AG04450 (cell line): ENCODE data around the gene PLA2G4F. TPM values are rescaled to one million over a fixed set of nuclear protein-coding genes. Genes with fewer than 3 reads are reported as not detected.

ENCODE experiments used
- CTCF ChIA-PET: fragments of 300-600, 350-600 bp; formaldehyde crosslinking; extraction: SDS; loops from one replicate; lab custom pipeline; 2022; ENCODE audit warnings: antibody characterized with exemption, inconsistent platforms; lab: Charles Lee
- POLR2A ChIA-PET: fragments of 350-600 bp; formaldehyde crosslinking; extraction: SDS; loops from one replicate; lab custom pipeline; 2021; ENCODE audit warnings: antibody characterized with exemption, inconsistent platforms; lab: Yijun Ruan, JAX
- DNase-seq: peaks from one replicate; pipeline ENCODE4 v3.0.0-alpha.2; 2011; ENCODE audit warnings: low read depth, low spot score
- H3K27ac ChIP-seq: one replicate; pipeline ENCODE4 v1.5.1; 2012; ENCODE audit warnings: low read depth, low read length, control low read depth
- H3K27me3 ChIP-seq: one replicate; pipeline ENCODE4 v1.6.0; 2012; ENCODE audit warnings: low read length; ENCODE audit not compliant: control insufficient read depth, insufficient read depth
- H3K4me3 ChIP-seq: 2 replicates; pipeline ENCODE4 v1.5.1; 2011; ENCODE audit warnings: mild to moderate bottlenecking, low read depth, low read length, control low read depth
- H3K9me3 ChIP-seq: 2 replicates; pipeline ENCODE4 v1.5.1; 2012; ENCODE audit warnings: low read length; ENCODE audit not compliant: control insufficient read depth, insufficient read depth
- CTCF ChIP-seq: IDR thresholded peaks from 2 replicates; pipeline ENCODE4 v1.5.1; 2011; ENCODE audit warnings: low read depth, low read length, control low read depth, inconsistent platforms
- polyA plus RNA-seq: library from polyadenylated mRNA; depleted of rRNA; stranded (reverse); fragments of >200 nt; gene quantifications from 2 replicates; pipeline ENCODE4 v1.2.3, GENCODE V29; 2011

The PLA2G4F gene
- polyA plus RNA-seq, 1 experiment = not detected

DNA sequence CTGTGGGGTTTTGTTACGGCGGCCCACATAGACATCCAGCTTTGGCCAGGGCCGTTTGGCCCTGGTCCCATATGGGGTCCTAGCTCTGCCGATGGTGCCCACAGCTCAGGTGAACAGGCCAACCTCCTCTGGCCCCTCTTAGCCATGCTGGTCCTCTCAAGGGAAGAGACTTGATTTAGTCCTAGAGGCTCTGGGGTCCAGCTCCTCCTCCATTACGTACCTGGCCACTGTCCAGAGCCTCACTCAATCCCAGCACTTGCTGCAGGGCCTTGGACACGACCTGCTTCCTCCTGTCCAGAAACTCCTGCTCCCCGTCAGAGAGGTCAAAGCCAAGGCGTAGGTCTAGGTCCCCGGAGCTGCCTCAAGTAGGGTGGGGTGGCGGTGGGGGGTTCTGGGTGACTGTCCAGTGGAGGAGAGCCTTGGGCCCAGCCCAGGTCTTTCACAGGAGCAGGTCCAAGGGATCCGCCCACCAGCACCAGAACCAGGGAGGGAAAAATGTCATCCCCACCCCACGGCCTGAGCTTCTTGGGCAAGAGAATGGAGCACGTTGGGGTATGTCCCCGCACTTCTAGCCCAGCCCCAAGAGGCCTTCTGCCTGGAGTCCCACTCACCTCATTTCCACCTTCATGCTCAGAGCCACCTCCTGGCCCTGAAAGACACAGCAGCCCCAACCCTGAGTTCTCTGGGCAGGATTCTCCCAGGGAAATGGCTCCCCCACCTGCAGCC lies 6.8 kb downstream of the PLA2G4F start:
- DNase-seq = no peak
- CTCF ChIA-PET = interaction anchor here (1.3 kb wide), 2 partner anchors 11 to 65 kb away, joined by 3 to 4 read pairs; no protein-coding TSS in a partner anchor
- H3K27ac ChIP-seq = no peak overlapping the region

GRCh38 chr15:42148808-42149492 lies 7.5 kb downstream of the PLA2G4F start:
- Histone ChIP-seq H3K9me3 (no peaks in the 10 kb centered on the region; the same call in 1 of the 2 replicates), H3K27me3 (peaks cover 28% of the 10 kb centered on the region), H3K27ac (no peak overlapping the region), H3K4me3 (no peak overlapping the region)
- no peak for DNase-seq
- ChIA-PET CTCF (interaction anchor here (1.0 to 1.3 kb wide), 3 partner anchors 10 to 64 kb away, joined by 3 to 4 read pairs (median 3); no protein-coding TSS in a partner anchor), POLR2A (interaction anchor here (0.5 kb wide), 1 partner anchor 13 kb away, joined by 4 read pairs; no protein-coding TSS in a partner anchor)
- no peak for TF ChIP-seq CTCF

More for the DNA sequence above, 6.8 kb downstream of the PLA2G4F start:
- Histone ChIP-seq H3K9me3 (no peaks in the 10 kb centered on the region; the same call in 1 of the 2 replicates), H3K4me3 (no peak overlapping the region), H3K27me3 (peaks cover 21% of the 10 kb centered on the region)
- POLR2A ChIA-PET = interaction anchor here (0.5 kb wide), 1 partner anchor 14 kb away, joined by 4 read pairs; no protein-coding TSS in a partner anchor
- TF ChIP-seq CTCF = no peak

- H3K9me3 ChIP-seq = no peaks in the 10 kb centered on the region
- ChIA-PET POLR2A (no interaction called here), CTCF (interaction anchor here (0.8 to 1.2 kb wide), 2 partner anchors 10 to 13 kb away, joined by 3 read pairs; no protein-coding TSS in a partner anchor)
- no peak overlapping the region for H3K27ac ChIP-seq
- no peak for DNase-seq
- TF ChIP-seq CTCF = no peak
- H3K4me3 ChIP-seq = no peak overlapping the region
- peaks cover 38% of the 10 kb centered on the region for H3K27me3 ChIP-seq
Measured at GRCh38 chr15:42147431-42147735, 9.1 kb downstream of the PLA2G4F start.

GRCh38 chr15:42146551-42147430 lies 9.6 kb downstream of the PLA2G4F start:
- no peak for TF ChIP-seq CTCF
- POLR2A ChIA-PET = no interaction called here
- no peaks in the 10 kb centered on the region for H3K9me3 ChIP-seq

More at GRCh38 chr15:42146551-42147430, 9.6 kb downstream of the PLA2G4F start:
- peaks cover 42% of the 10 kb centered on the region for H3K27me3 ChIP-seq
- CTCF ChIA-PET = interaction anchor here (0.8 to 1.4 kb wide), 2 partner anchors 9 to 63 kb away, joined by 3 to 4 read pairs; no protein-coding TSS in a partner anchor
- no peak for DNase-seq
- H3K4me3 ChIP-seq = no peak overlapping the region
- no peak overlapping the region for H3K27ac ChIP-seq
